ENCODE results near the gene TSPEAR. TPM values are rescaled to one million over a fixed set of nuclear protein-coding genes. Genes with fewer than 3 reads are reported as not detected.

The TSPEAR gene
- total and polyA plus RNA-seq, 8 donors = 0.05 to 0.29 (median 0.12) TPM; not detected in 4

DNA sequence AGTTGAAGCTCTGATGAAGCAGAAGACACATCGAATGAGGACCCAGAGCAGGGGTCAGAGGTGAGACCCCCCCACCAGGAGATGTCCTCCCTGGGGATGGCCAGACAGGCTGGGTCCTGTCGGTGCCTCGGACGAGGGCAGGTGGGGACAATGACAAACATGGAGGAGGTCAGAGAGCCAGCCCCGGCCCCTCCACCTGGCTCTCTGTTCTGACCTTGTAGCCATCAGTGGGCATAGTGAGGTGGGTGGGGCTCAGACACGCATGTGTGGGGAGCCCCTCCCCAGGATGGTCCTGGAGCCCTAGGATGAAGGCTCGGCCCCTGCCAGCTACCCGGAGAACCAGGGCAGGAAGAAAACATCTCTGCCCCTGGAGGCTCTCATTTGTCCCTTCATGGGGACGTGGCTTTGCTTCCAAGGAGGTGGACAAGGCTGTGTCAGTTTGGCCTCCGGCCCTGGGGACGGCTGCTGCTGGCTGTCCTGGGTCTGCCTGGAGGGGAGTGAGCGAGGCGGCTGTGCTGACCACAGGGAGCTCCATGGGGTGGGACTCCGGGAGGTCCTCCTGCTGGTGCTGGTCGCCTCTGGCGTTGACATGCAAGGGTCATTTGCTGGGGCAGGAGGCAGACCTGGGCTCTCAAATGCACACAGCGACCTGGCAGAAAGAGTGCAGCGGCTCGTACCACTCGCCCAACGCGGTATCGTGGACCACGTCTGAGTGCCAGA, 121.6 kb downstream of the TSPEAR start:
- peaks cover 0 to 8% (median 0%) of the 10 kb centered on the region in 4 donors for H3K9me3 ChIP-seq
- no peaks in the 10 kb centered on the region for H3K36me3 ChIP-seq
- TF ChIP-seq, protein P1, sequence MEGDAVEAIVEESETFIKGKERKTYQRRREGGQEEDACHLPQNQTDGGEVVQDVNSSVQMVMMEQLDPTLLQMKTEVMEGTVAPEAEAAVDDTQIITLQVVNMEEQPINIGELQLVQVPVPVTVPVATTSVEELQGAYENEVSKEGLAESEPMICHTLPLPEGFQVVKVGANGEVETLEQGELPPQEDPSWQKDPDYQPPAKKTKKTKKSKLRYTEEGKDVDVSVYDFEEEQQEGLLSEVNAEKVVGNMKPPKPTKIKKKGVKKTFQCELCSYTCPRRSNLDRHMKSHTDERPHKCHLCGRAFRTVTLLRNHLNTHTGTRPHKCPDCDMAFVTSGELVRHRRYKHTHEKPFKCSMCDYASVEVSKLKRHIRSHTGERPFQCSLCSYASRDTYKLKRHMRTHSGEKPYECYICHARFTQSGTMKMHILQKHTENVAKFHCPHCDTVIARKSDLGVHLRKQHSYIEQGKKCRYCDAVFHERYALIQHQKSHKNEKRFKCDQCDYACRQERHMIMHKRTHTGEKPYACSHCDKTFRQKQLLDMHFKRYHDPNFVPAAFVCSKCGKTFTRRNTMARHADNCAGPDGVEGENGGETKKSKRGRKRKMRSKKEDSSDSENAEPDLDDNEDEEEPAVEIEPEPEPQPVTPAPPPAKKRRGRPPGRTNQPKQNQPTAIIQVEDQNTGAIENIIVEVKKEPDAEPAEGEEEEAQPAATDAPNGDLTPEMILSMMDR (IDR thresholded peaks at IDR 0.05) = no peak
- TF ChIP-seq POLR2AphosphoS5 (IDR thresholded peaks at IDR 0.05) = no peak
- TF ChIP-seq POLR2A (IDR thresholded peaks at IDR 0.05) = no peak
- H3K4me3 ChIP-seq = no peak overlapping the region
- H3K27ac ChIP-seq = no peak overlapping the region
- intact Hi-C loops (cut with DNase I; ENCODE audit: low total_unique reads) = no loop called here
- WGBS, 5 donors = 66 to 79% (median 72%) methylated on average over 18 to 24 of the region's 24 CpGs
- no peak for DNase-seq
- peaks cover 0 to 60% (median 10%) of the 10 kb centered on the region in 3 donors for H3K27me3 ChIP-seq
- H3K4me1 ChIP-seq = no peaks in the 10 kb centered on the region

DNA sequence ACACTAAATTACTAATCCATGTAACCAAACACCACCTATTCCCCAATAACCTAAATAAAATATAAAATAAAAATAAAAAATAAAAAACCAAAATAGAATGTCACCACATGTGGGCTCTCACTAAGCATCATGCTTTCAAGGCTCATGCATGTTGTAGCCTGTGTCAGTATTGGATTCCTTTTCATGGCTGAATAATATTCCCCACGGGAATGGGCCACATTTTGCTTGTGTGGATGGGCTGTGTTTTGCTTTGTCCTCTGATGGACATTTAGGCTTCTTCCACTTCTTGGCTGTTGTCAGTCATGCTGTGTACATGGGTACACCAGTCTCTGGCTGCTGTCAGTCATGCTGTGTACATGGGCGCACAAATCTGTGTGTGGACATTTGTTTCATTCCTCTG, 122.3 kb downstream of the TSPEAR start:
- peaks cover 0 to 66% (median 10%) of the 10 kb centered on the region in 3 donors for H3K27me3 ChIP-seq
- no peaks in the 10 kb centered on the region for H3K36me3 ChIP-seq
- 83 to 100% (median 93%) methylated on average over 2 of the region's 2 CpGs for WGBS, 5 donors
- no peak overlapping the region for H3K4me3 ChIP-seq
- no peak overlapping the region for H3K27ac ChIP-seq
- TF ChIP-seq POLR2AphosphoS5 (IDR thresholded peaks at IDR 0.05) (no peak), POLR2A (IDR thresholded peaks at IDR 0.05) (no peak), EP300 (IDR thresholded peaks at IDR 0.05) (no peak)
- TF ChIP-seq, protein P1 (IDR thresholded peaks at IDR 0.05) = no peak
- no peak for DNase-seq
- no peaks in the 10 kb centered on the region for H3K4me1 ChIP-seq
- intact Hi-C loops (cut with DNase I; ENCODE audit: low total_unique reads) = no loop called here
- H3K9me3 ChIP-seq = peaks cover 0 to 8% (median 0%) of the 10 kb centered on the region in 4 donors

DNA sequence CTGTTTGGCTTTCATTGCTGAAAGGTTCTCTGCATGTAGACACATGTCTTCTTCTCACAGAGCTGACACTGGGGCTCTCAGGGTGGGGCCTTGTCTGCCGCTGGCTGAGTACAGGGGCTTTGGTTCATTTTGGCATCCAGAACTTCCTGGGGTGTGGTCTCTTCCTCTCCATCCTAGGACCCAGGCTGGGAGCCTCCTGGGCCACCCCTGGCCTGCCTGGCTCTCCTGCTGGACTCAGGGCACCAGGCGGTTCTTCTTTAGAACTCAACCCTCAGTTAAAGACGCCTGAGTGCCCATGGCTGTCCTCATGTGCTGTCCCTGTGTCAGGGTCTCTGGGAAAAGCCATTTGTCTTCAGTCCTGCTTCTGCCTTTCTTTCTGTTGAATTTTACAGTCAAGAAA, 125.5 kb downstream of the TSPEAR start:
- no peak overlapping the region for H3K27ac ChIP-seq
- H3K4me1 ChIP-seq = no peaks in the 10 kb centered on the region
- no peak for DNase-seq
- peaks cover 0 to 20% (median 12%) of the 10 kb centered on the region in 4 donors for H3K9me3 ChIP-seq
- 76 to 86% (median 79%) methylated on average over 2 to 3 of the region's 3 CpGs for WGBS, 5 donors
- TF ChIP-seq EP300 (IDR thresholded peaks at IDR 0.05) (no peak), POLR2AphosphoS5 (IDR thresholded peaks at IDR 0.05) (no peak), POLR2A (IDR thresholded peaks at IDR 0.05) (no peak)
- TF ChIP-seq, protein P1 (IDR thresholded peaks at IDR 0.05) = no peak
- intact Hi-C loops (cut with DNase I; ENCODE audit: low total_unique reads) = no loop called here
- H3K27me3 ChIP-seq = peaks cover 0 to 55% (median 6%) of the 10 kb centered on the region in 3 donors
- H3K4me3 ChIP-seq = no peak overlapping the region
- H3K36me3 ChIP-seq = no peaks in the 10 kb centered on the region

DNA sequence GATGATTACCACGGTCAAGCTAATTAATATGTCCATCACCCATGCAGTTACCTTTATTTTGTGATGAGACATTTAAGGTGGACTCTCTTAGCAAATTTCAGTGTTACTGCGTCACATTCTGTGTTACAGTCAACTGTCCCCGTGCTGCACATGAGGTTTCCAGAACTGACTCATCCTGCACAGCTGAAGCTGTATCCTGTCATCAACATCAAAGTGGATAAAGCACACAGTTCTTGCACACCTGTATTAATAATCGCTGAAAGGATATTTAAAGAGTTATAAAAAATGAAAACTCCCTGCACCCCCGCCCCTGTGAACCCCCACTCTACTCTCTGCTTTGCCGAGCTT, 127.6 kb downstream of the TSPEAR start:
- no peak for TF ChIP-seq POLR2AphosphoS5 (IDR thresholded peaks at IDR 0.05)
- TF ChIP-seq, protein P1 (IDR thresholded peaks at IDR 0.05) = no peak
- Histone ChIP-seq H3K4me3 (no peak overlapping the region), H3K9me3 (peaks cover 0 to 30% (median 17%) of the 10 kb centered on the region in 4 donors), H3K27ac (no peak overlapping the region), H3K27me3 (peaks cover 0 to 50% (median 6%) of the 10 kb centered on the region in 3 donors), H3K36me3 (no peaks in the 10 kb centered on the region), H3K4me1 (no peaks in the 10 kb centered on the region)
- DNase-seq = no peak
- intact Hi-C loops (cut with DNase I; ENCODE audit: low total_unique reads) = no loop called here
- 69 to 75% (median 72%) methylated on average over 6 of the region's 6 CpGs for WGBS, 5 donors
